ENCODE measurements around the gene TSPEAR. TPM values are rescaled to one million over a fixed set of nuclear protein-coding genes. Genes with fewer than 3 reads are reported as not detected.

The TSPEAR gene
- polyA plus RNA-seq, 1 of the 3 experiments (the other 2 are of a cell fraction), result 0.08 TPM

- H3F3A ChIP-seq (replicated peaks; ENCODE audit: insufficient read depth), result no peaks in the 10 kb centered on the region
- H3K9ac ChIP-seq, result no peak overlapping the region
- no peaks in the 10 kb centered on the region for H3K9me2 ChIP-seq
- POLR2A ChIA-PET, result no interaction called here
- no peak overlapping the region for H3K4me2 ChIP-seq
- no peaks in the 10 kb centered on the region; a peak in 1 of 4 replicates for H3K4me1 ChIP-seq (ENCODE audit: control insufficient read depth in 1 of 2, insufficient read depth in 2 of 2, low read depth in 1 of 2, low read length in 1 of 2)
- H2AFZ ChIP-seq (ENCODE audit: low read depth), result no peak overlapping the region
- H4K20me1 ChIP-seq (ENCODE audit: insufficient read depth), result no peaks in the 10 kb centered on the region
- H3K9me3 ChIP-seq, result no peaks in the 10 kb centered on the region
- CTCF ChIA-PET, result no interaction called here
- TF ChIP-seq CTCF (IDR thresholded peaks at IDR 0.05), result no peak
- H3K36me3 ChIP-seq (replicated peaks in 1 of 2; ENCODE audit: control insufficient read depth in 1 of 2, insufficient read depth in 2 of 2, low read length in 1 of 2), result no peaks in the 10 kb centered on the region
- H3K79me2 ChIP-seq (ENCODE audit: insufficient read depth), result no peaks in the 10 kb centered on the region
- no peak overlapping the region for H3K27ac ChIP-seq (ENCODE audit: low read depth in 2 of 2, low read length in 1 of 2)
- DNase-seq, result peak; percentile 62
- H3K27me3 ChIP-seq (ENCODE audit: insufficient read depth), result peaks cover 35% of the 10 kb centered on the region; the same call in 1 of the 2 replicates
- H3K4me3 ChIP-seq (ENCODE audit: low read depth in 2 of 2, low read length in 1 of 2), result no peak overlapping the region
- WGBS (ENCODE audit: low lambda C conversion rate), result 50% methylated on average over 16 of the region's 21 CpGs
Observed at GRCh38 chr21:44533891-44534627, 177.3 kb downstream of the TSPEAR start.

GRCh38 chr21:44533121-44533890 lies 178.1 kb downstream of the TSPEAR start:
- Histone ChIP-seq H3K9me3 (no peaks in the 10 kb centered on the region), H2AFZ (ENCODE audit: low read depth) (no peak overlapping the region), H3K9ac (no peak overlapping the region), H3K4me2 (no peak overlapping the region), H3K27me3 (ENCODE audit: insufficient read depth) (peaks cover 35% of the 10 kb centered on the region; the same call in 1 of the 2 replicates), H3F3A (replicated peaks; ENCODE audit: insufficient read depth) (no peaks in the 10 kb centered on the region), H3K79me2 (ENCODE audit: insufficient read depth) (no peaks in the 10 kb centered on the region), H3K4me1 (ENCODE audit: control insufficient read depth in 1 of 2, insufficient read depth in 2 of 2, low read depth in 1 of 2, low read length in 1 of 2) (no peaks in the 10 kb centered on the region; a peak in 1 of 4 replicates), H3K4me3 (ENCODE audit: low read depth in 2 of 2, low read length in 1 of 2) (no peak overlapping the region), H3K36me3 (replicated peaks in 1 of 2; ENCODE audit: control insufficient read depth in 1 of 2, insufficient read depth in 2 of 2, low read length in 1 of 2) (no peaks in the 10 kb centered on the region), H3K27ac (ENCODE audit: low read depth in 2 of 2, low read length in 1 of 2) (no peak overlapping the region), H3K9me2 (no peaks in the 10 kb centered on the region), H4K20me1 (ENCODE audit: insufficient read depth) (no peaks in the 10 kb centered on the region)
- WGBS (ENCODE audit: low lambda C conversion rate), result 55% methylated on average over 24 of the region's 37 CpGs
- ChIA-PET CTCF (no interaction called here), POLR2A (no interaction called here)
- no peak for DNase-seq
- TF ChIP-seq FOXM1 (IDR thresholded peaks at IDR 0.05; ENCODE audit: low read depth), result no peak
- no peak for TF ChIP-seq NFIC (IDR thresholded peaks at IDR 0.05; ENCODE audit: borderline replicate concordance)
- TF ChIP-seq CTCF (IDR thresholded peaks at IDR 0.05), result no peak
- TF ChIP-seq JUND (IDR thresholded peaks at IDR 0.05), result no peak
- TF ChIP-seq RFX5 (IDR thresholded peaks at IDR 0.05; ENCODE audit: low read length), result no peak
- TF ChIP-seq EP300 (IDR thresholded peaks at IDR 0.05; ENCODE audit: borderline replicate concordance in 1 of 2, low read depth in 1 of 2, low read length in 1 of 2), result no peak
- no peak for TF ChIP-seq EZH2phosphoT487 (IDR thresholded peaks at IDR 0.05; ENCODE audit: borderline replicate concordance, low read depth)
- no peak for TF ChIP-seq MAX (IDR thresholded peaks at IDR 0.05; ENCODE audit: low read depth)
- no peak for TF ChIP-seq USF1 (IDR thresholded peaks at IDR 0.05; ENCODE audit: borderline replicate concordance, low read depth)
- TF ChIP-seq MEF2A (IDR thresholded peaks at IDR 0.05; ENCODE audit: borderline replicate concordance, low read depth), result no peak
- no peak for TF ChIP-seq NRF1 (IDR thresholded peaks at IDR 0.05; ENCODE audit: low read depth, low read length)
- TF ChIP-seq TCF12 (IDR thresholded peaks at IDR 0.05), result no peak
- TF ChIP-seq FOSL2 (IDR thresholded peaks at IDR 0.05; ENCODE audit: borderline replicate concordance, low read depth), result no peak
- TF ChIP-seq ELF1 (IDR thresholded peaks at IDR 0.05), result no peak
- TF ChIP-seq SIN3A (IDR thresholded peaks at IDR 0.05; ENCODE audit: borderline replicate concordance, low read depth, low read length), result no peak
- no peak for TF ChIP-seq RXRA (IDR thresholded peaks at IDR 0.05; ENCODE audit: borderline replicate concordance, low read depth)
- no peak for TF ChIP-seq MXI1 (IDR thresholded peaks at IDR 0.05; ENCODE audit: low read depth, low read length)
- no peak for TF ChIP-seq GATA2 (CRISPR knock-in tag; IDR thresholded peaks at IDR 0.05)

Measured in SK-N-SH (cell line).